BJ (cell line): ENCODE results near the gene CD19. TPM values are rescaled to one million over a fixed set of nuclear protein-coding genes. Genes with fewer than 3 reads are reported as not detected.

Experiments used
- CTCF ChIA-PET: fragments of 350-600 bp; formaldehyde crosslinking; extraction: SDS; loops from one replicate; lab custom pipeline; 2021; ENCODE audit warnings: antibody characterized with exemption, inconsistent platforms; lab: Yijun Ruan, JAX
- POLR2A ChIA-PET: fragments of 300-600 bp; sonication (Branson Sonifier 250); formaldehyde crosslinking; extraction: SDS; loops from one replicate; lab custom pipeline; 2021; ENCODE audit warnings: antibody characterized with exemption; lab: Charles Lee
- DNase-seq: peaks from one replicate; pipeline ENCODE4 v3.0.0-alpha.2; 2011; ENCODE audit warnings: low read depth
- H3K27me3 ChIP-seq: 2 replicates; pipeline ENCODE4 v1.6.0; 2011; ENCODE audit warnings: low read length; ENCODE audit not compliant: control insufficient read depth, insufficient read depth
- H3K36me3 ChIP-seq: 2 replicates; pipeline ENCODE4 v1.5.1; 2011; ENCODE audit warnings: low read length; ENCODE audit not compliant: control insufficient read depth, insufficient read depth
- H3K4me3 ChIP-seq: 2 replicates; pipeline ENCODE4 v1.5.1; 2011; ENCODE audit warnings: low read depth, mild to moderate bottlenecking, control low read depth, low read length
- CTCF ChIP-seq: IDR thresholded peaks from 2 replicates; pipeline ENCODE4 v1.5.1; 2011; ENCODE audit warnings: low read depth, mild to moderate bottlenecking, control low read depth, inconsistent platforms, low read length, moderate library complexity; ENCODE audit not compliant: insufficient read depth
- polyA plus RNA-seq: library from polyadenylated mRNA; depleted of rRNA; stranded (reverse); fragments of >200 nt; gene quantifications from 2 replicates; pipeline ENCODE4 v1.2.3, GENCODE V29; 2011

CD19 gene
- polyA plus RNA-seq, 1 experiment: not detected

DNA sequence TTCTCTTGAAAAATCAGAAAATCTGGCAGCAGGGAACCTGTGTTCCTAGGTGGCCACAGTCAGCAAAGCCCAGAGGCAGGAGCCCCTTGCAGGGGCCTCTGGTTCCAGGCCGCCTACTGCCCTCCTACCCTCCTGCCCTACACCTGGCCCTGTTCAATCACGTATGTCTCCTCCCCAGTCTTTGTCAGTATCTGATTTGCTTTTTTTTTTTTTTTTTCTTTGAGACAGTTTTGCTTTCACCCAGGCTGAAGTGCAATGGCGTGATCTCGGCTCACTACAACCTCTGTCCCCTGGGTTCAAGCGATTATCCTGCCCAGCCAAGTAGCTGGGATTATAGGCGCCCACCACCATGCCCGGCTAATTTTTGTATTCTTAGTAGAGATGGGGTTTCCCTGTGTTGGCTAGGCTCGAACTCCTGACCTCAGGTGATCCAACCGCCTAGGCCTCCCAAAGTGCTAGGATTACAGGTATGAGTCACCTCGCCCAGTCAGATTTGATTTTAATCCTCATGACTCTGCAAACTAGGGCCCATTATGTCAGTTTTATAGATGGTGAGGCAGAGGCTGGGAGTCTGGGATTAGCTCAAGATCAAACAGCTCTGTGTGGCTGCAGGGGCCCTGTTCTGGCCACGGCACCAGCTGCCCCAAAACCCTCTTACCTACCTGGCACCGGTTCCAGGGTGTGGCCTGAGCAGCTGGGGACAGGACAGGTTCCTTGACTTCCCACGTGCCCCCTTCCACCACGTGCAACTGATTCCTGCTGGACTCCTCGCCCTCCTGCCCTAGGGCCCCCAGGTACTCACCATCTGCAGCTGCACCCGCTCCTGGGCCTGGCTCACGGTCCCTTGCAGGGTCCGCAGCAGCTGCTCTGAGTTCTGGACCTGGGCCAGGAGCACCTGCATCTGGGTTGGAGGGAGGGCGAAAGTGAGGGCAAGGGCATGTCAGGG lies 21.4 kb upstream of the CD19 start:
- Histone ChIP-seq H3K27me3 (no peaks in the 10 kb centered on the region), H3K36me3 (peaks cover 17% of the 10 kb centered on the region), H3K4me3 (no peak overlapping the region)
- ChIA-PET CTCF (interaction anchor here (0.6 kb wide), 1 partner anchor 29 kb away, joined by 3 read pairs; no protein-coding TSS in a partner anchor), POLR2A (no interaction called here)
- TF ChIP-seq CTCF: no peak
- no peak for DNase-seq

DNA sequence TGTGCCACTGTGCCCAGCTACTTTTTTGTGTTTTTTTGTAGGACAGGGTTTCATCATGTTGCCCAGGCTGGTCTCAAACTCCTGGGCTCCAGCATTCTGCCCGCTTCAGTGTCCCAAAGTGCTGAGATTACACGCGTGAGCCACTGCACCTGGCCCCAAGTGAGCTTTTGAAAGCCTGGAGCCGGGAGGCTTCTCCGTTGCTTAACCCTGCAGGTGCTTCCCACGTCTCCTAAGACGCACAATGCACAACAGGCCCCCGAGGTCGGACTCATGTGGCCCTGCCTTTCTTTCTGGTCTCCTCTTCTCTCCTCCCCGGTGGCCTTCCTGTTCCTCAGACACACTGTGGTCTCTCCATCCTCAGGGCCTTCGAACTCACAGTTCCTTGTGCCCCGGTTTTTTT lies 19.2 kb upstream of the CD19 start:
- Histone ChIP-seq H3K27me3 (no peaks in the 10 kb centered on the region), H3K36me3 (peaks cover 17% of the 10 kb centered on the region), H3K4me3 (no peak overlapping the region)
- no peak for DNase-seq
- CTCF ChIA-PET: no interaction called here
- no peak for TF ChIP-seq CTCF
- POLR2A ChIA-PET: interaction anchor here (0.6 kb wide), 1 partner anchor 54 kb away, joined by 3 read pairs; no protein-coding TSS in a partner anchor

- H3K27me3 ChIP-seq: no peaks in the 10 kb centered on the region
- DNase-seq: no peak
- H3K36me3 ChIP-seq: peaks cover 15% of the 10 kb centered on the region
- POLR2A ChIA-PET: no interaction called here
- CTCF ChIA-PET: interaction anchor here (0.6 to 0.9 kb wide), 2 partner anchors 9 to 10 kb away, joined by 3 read pairs; partner anchors contain the start of gene RABEP2
- no peak overlapping the region for H3K4me3 ChIP-seq
- no peak for TF ChIP-seq CTCF
Observed at GRCh38 chr16:28913946-28914724, 17.6 kb upstream of the CD19 start.

- DNase-seq: peak; percentile 30
- no peak for TF ChIP-seq CTCF
- H3K27me3 ChIP-seq: no peaks in the 10 kb centered on the region
- peaks cover 16% of the 10 kb centered on the region for H3K36me3 ChIP-seq
- ChIA-PET CTCF (interaction anchor here (0.7 to 1.0 kb wide), 2 partner anchors 15 to 30 kb away, joined by 3 to 5 read pairs; no protein-coding TSS in a partner anchor), POLR2A (no interaction called here)
- H3K4me3 ChIP-seq: no peak overlapping the region
Observed at GRCh38 chr16:28915181-28915580, 16.6 kb upstream of the CD19 start.

GRCh38 chr16:28917095-28917494 lies 14.7 kb upstream of the CD19 start:
- TF ChIP-seq CTCF: no peak
- peaks cover 16% of the 10 kb centered on the region for H3K36me3 ChIP-seq
- no peak for DNase-seq
- CTCF ChIA-PET: interaction anchor here (0.5 to 1.2 kb wide), 2 partner anchors 30 to 63 kb away, joined by 3 read pairs; no protein-coding TSS in a partner anchor
- POLR2A ChIA-PET: no interaction called here
- H3K27me3 ChIP-seq: no peaks in the 10 kb centered on the region
- no peak overlapping the region for H3K4me3 ChIP-seq
